ENCODE measurements around the gene ZCCHC4.

- no peak for TF ChIP-seq CTCF (IDR thresholded peaks at IDR 0.05; ENCODE audit: low read depth, low read length, poor library complexity, severe bottlenecking)
- no peak for TF ChIP-seq EZH2phosphoT487 (IDR thresholded peaks at IDR 0.05; ENCODE audit: borderline replicate concordance, low read length)
Observed at GRCh38 chr4:25399510-25399909, 86.9 kb downstream of the ZCCHC4 start.
